Posterior vena cava (tissue), 2 donors: ENCODE results near the gene RNASEH2C. TPM values are rescaled to one million over a fixed set of nuclear protein-coding genes. Genes with fewer than 3 reads are reported as not detected.
"Not testable (repeated sequence)": the region's sequence is repeated elsewhere in the genome, so short reads cannot be mapped to it uniquely, and the experiment has no call there.

Experiments
- DNase-seq: peaks from one replicate; pipeline ENCODE4 v3.0.0-alpha.2; 2020; ENCODE audit warnings: low spot score
- intact Hi-C, 2 donors: fragments of 100-400 bp; cut with DNase I; formaldehyde crosslinking; loops; one replicate each; pipeline versions ENCODE4 v1.14.1 to v1.14.2; 2022 to 2023
- long read RNA-seq, 2 donors: library from polyadenylated mRNA; unstranded; transcript quantifications; one replicate each; pipeline ENCODE4 v2.0.0, GENCODE V29; 2020 to 2021
- total RNA-seq, 2 donors: library from RNA; stranded (reverse); fragmentation: NEBNext Ultra II Directional; extraction: Animal tissue kit (Norgen Biotek cat#: 25700); gene quantifications; one replicate each; pipeline ENCODE4 v1.2.1, GENCODE V29; 2021
- donor health status: DM: yes; HTN: yes; CAD: no.
- donor health status: DM: yes; HTN: yes; CAD: no.

RNASEH2C gene
- 10 to 100 TPM; 43.7 to 45.0 TPM for total RNA-seq
- long read RNA-seq, donor 1, transcript RNASEH2C-203 (3 exons, 2,798 nt), result minor isoform, 10 of 23 reads
- long read RNA-seq, donor 1, transcript RNASEH2C-201 (4 exons, 2,794 nt), result major isoform, 12 of 23 reads
- long read RNA-seq, donor 1, partial matches to known transcripts, result 0 of 23 reads
- long read RNA-seq, donor 1, other reads (novel, unspliced or antisense), result 1 of 23 reads
- long read RNA-seq, donor 2, transcript RNASEH2C-203 (3 exons, 2,798 nt), result minor isoform, 9 of 31 reads
- long read RNA-seq, donor 2, transcript RNASEH2C-201 (4 exons, 2,794 nt), result major isoform, 10 of 31 reads
- long read RNA-seq, donor 2, partial matches to known transcripts, result 1 of 31 reads
- long read RNA-seq, donor 2, other reads (novel, unspliced or antisense), result 6 of 31 reads

DNA sequence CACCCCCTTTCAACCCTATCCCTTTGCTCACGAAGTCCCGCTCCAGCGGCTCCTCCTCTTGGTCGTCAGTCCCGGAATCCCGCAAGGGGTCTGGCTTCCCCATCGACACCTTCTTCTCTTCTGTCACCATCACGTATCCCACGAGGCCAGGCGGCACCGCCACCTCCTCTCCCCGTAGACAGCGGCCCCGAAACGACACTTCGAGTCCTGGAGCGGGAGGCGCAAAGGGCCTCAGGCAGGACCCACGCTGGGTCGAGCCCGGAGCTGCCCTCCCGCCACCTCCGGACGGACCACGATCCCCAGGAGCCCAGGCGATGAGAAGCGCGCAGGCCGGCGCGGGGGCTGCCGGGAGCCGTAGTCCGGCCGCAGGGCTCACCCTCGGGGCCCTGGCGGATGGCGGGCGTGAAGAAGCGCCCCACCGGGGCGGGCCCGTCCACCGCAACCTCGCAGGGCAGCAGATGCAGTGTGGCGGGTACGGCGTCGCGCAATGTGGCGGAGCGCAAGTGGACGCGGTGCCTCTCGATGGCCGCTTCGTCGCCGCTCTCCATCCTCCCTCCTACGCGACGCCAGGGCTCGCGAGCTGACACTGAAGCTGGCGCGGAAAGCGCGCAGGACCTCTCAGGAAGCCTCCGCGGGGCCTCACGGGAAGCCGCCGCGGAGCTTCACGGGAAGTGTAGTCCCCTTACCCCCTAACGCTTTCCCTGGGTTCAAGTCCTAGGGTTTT is at the start of gene RNASEH2C:
Gene RNASEH2C, minus strand, starts transcription at position 588 of the 724 bp plus-strand sequence. Its CDS starts 40 bp downstream, at position 548.
- intact Hi-C loops, result no loop called here
- DNase-seq, result peak; percentile 95

DNA sequence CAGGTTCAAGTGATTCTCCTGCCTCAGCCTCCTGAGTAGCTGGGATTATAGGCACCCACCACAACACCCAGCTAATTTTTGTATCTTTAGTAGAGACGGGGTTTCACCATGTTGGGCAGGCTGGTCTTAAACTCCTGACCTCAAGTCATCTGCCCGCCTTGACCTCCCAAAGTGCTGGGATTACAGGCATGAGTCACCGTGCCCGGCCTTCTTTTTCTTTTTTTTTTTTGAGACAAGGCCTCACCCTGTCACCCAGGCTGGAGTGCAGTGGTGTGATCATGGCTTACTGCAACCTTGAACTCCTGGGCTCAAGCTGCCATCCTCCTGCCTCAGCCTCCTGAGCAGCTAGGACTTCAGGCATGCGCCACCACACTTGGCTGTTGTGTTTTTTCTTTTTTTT is 47.2 kb upstream of the RNASEH2C start:
- DNase-seq, intact Hi-C loops: not testable (repeated sequence)

DNA sequence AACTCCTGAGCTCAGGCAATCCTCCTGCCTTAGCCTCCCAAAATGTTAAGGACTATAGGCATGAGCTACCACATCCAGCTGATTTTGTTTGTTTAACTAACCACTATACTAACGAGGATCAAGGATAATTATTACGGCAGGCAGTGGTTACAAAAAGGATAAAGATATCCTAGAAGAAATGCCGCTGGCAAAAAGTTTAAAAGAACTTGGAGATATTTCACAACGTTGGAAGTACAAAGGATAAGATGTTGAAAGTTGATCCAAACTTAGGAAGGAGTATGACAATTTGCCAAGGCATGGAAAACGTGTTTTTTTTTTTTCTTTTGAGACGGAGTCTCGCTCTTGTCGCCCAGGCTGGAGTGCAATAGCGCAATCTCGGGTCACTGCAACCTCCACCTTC is 46.8 kb upstream of the RNASEH2C start:
- DNase-seq, result no peak

DNA sequence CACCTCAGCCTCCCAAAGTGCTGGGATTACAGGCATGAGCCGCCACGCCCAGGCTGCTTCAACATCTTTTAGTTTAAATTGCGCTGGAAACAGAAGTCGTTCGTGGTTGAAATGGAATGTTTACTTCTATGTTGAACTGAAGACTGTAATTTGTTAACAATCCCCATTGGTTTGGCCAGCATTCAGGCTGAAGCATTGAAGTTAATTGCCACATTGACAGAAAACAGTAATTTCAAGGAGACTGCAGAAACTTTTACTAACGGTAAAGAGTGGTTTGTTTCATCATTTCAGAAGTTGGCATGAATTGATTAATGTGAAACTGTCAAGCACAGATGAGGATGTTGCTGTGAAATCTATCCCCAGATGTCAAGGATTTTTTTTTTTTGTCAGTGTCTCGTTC is 45.9 kb upstream of the RNASEH2C start:
- intact Hi-C loops, result no loop called here
- no peak for DNase-seq

More for the DNA sequence above, 46.8 kb upstream of the RNASEH2C start:
- intact Hi-C loops, result no loop called here

DNA sequence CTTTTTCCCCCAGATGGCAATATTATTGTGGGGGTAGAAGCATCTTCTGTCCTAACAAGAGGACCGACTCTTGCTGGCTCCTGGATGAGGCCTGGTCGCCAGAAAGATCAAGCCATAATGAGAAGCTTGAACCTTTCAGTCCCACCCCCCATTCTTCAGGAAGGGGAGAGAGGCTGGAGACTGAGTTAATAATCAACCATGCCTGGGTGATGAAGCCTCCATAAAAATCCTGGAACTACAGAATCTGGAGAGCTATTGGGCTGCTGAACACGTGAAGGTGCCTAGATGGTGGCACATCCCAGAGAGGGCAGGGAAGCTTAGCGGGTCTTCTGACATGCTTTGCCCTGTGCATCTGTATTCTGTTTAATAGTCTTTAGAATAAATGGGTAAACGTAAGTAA is 43.8 kb upstream of the RNASEH2C start:
- no peak for DNase-seq
- intact Hi-C loops, result no loop called here

DNA sequence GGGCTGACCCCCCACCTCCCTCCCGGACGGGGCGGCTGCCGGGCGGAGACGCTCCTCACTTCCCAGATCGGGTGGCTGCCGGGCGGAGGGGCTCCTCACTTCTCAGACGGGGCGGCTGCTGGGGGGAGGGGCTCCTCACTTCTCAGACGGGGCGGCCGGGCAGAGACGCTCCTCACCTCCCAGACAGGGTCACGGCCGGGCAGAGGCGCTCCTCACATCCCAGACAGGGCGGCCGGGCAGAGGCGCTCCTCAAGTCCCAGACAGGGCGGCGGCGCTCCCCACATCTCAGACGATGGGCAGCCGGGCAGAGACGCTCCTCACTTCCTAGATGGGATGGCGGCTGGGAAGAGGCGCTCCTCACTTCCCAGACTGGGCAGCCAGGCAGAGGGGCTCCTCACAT is 42.2 kb upstream of the RNASEH2C start:
- DNase-seq, intact Hi-C loops: not testable (repeated sequence)

DNA sequence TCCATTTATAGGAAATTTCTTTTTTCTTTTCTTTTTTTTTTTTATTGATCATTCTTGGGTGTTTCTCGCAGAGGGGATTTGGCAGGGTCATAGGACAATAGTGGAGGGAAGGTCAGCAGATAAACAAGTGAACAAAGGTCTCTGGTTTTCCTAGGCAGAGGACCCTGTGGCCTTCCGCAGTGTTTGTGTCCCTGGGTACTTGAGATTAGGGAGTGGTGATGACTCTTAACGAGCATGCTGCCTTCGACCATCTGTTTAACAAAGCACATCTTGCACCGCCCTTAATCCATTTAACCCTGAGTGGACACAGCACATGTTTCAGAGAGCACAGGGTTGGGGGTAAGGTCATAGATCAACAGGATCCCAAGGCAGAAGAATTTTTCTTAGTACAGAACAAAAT is 41.6 kb upstream of the RNASEH2C start:
- intact Hi-C loops, DNase-seq: not testable (repeated sequence)

DNA sequence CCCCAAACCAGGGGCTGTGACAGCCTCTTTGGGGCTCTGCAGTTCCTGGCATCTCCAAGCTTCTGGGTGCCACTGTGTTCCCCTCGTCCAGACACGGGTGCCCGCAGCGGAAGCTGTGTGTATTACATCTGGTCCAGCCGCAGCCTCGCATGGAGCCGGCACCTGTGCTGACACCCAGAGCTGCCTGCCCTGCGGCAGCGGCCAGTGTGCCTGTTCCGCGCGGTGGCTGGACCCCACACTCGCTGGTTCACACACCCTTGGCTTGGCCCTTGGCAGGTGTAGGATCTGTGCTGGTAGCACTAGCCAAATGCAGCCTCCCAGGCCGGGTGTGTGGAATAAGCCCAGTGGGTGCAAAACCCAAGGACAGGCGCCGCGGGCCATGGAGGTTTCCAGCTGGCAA is 24.5 kb upstream of the RNASEH2C start:
- intact Hi-C loops, result no loop called here
- DNase-seq, result no peak

DNA sequence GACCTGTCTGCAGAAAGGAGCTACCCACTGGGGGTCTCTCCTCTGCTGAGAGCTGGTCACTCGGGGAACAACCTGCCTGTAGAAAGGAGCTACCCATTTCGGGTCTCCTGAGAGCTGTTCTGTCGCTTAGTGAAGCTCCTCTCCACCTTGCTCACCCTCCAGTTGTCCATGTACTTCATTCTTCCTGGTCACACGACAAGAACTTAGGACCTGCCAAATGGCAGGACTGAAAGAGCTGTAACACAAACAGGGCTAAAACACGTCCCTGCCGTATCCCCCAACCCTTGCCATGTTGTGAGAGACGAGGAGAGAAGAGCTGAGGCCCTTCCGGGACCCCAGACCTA is 24.1 kb upstream of the RNASEH2C start:
- no peak for DNase-seq
- intact Hi-C loops, result no loop called here

DNA sequence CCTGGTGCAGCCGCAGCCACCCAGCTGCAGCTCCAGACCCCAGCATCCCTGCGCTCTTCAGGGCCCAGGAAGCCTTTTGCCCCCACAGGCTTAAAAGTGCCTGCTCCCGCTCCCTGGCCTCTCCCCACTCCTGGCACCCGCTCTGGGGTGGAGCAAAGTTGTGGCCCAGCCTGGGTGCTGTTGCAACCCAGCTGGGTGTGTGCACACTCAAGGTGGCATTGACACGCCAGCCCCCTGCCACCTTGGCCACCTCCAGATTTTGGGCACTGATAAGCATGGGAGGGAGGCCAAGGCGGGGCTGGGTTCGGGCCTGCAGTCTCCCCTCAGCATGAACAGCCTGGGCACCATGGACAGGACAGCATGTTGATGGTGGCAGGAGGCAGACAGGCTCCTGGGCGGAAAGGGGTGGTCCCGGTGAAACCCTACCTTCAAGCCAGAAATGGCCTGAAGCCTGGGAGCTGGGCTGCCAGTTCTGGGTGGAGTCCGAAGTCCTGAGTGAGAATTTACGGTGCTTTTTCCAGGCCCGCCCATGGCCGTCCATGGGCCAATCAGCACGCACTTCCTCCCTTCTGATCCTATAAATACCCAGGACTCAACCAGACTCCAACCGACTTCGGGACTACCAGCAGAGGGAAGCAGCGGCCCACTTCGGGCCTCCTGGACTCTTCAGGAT is 23.6 kb upstream of the RNASEH2C start:
- no peak for DNase-seq
- intact Hi-C loops, result no loop called here

DNA sequence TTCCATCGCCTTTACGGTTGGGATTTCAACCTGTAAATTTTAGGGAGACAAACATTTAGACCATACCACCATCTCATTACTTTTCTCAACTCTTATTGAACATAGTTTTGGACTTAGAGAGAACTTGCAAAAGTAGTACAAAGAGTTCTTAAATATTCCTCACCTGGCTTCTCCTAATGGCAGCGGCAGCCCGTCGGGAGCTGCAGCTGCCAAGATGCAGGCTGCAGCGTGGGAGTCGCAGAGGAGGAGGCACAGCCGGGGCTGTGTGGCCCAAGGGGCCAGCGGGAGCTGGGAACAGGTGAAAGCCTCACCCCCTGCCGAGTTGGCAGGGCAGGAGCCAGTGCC is 23.1 kb upstream of the RNASEH2C start:
- DNase-seq, result no peak
- intact Hi-C loops, result no loop called here

DNA sequence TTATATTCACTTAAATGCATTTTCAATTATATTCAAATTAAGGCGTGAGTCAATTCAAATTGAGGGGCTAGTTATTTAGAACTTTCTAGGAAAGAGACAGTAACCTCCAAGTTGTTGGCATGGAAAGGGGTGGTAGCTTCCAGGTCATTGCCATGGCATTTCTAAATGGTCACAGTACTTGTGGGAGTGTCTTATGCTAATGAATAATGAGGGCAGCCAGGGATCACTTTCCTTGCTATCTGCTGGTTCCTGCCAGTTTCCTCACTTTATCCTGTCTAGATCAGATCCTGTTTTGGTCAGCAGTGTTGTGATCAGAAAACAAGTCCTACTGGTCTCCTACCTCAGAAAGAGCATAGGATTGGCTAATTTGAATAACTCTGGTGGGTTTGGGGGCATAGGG is 21.8 kb upstream of the RNASEH2C start:
- intact Hi-C loops, result no loop called here
- no peak for DNase-seq

DNA sequence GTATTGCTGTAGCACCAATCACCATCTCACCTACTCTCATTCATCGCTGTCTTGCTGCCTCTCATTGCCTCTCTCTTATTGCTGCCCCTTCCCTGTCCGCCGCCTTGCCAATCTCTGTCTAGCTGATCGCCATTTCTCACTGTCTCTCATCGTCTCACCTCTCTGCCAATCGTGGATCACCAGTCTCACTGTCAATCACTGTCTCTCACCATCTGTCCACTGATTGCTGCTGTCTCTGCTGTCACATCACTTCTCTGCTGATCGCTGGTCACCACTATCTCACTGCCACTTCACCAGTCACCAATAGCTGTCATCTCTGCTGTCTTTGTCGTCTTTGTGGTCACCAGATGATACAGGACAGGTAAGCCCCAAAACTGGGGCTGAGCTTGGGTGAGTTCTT is 20.6 kb upstream of the RNASEH2C start:
- no peak for DNase-seq

DNA sequence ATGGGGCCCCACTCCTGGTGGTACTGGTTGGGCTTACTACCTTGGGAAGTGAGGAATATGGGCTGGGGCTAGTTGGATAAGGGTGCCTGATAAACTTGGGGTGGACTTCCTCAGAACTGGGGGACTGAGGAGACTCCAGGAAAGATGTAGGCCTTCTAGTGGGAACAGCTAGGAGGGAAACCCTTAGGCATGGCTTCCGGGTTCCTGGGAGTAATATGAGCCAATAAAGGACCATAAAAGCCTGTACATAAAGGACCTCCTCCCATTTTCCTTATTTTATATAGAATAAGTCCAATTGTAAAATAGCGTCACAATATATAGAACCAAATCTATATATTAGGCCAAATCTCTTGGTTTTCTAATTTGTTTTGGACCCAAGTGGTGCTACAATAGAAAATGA is 18.4 kb upstream of the RNASEH2C start:
- intact Hi-C loops, result no loop called here
- no peak for DNase-seq

More for the DNA sequence above, 20.6 kb upstream of the RNASEH2C start:
- intact Hi-C loops, result no loop called here

DNA sequence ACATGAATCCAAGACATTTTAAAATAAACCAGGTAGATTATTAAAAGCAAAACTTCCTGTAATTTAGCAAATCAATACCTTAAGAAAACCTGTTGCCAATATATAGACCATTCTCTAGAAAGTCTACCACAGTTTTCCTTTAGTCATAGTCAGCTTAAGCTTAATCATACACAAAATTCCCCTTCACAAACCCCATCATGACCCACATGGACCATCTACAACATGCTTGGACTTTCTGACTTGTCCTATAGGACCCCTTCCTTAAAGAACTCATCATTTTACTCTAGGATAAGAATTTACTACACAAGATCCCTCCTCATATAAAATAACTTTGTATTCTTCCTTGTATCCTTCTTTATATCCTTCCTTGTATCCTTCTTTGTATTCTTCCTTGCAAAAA is 16.2 kb upstream of the RNASEH2C start:
- no peak for DNase-seq
- intact Hi-C loops, result no loop called here

DNA sequence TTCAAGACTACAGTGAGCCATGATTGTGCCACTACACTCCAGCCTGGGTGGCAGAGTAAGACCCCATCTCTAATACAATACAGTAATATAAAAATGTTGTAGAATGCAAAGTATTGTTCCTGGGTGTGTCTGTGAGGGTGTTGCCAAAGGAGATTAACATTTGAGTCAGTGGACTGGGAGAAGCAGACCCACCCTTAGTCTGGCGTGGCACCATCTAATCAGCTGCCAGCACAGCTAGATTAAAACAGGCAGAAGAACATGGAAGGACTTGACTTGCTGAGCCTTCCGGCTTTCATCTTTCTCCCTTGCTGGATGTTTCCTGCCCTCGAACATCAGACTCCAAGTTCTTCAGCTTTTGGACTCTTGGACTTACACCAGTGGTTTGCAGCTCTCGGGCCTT is 14.5 kb upstream of the RNASEH2C start:
- DNase-seq, intact Hi-C loops: not testable (repeated sequence)

DNA sequence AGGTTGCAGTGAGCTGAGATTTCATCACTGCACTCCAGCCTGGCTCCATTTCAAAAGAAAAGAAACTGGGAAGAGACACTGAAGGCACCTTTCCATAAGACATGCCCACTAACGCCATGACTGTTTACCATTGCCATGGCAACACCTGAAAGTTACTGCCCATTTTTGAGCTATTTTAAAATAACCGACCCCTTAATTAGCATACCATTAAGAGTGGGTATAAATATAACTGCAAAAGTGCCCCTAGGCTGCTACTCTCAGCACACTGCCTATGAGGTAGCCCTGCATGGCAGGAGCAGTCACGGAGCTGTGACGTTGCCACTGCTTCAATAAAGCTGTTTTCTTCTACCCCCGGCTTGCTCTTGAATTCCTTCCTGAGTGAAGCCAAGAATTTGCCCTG is 9.9 kb upstream of the RNASEH2C start:
- DNase-seq, result no peak
- intact Hi-C loops, result no loop called here

DNA sequence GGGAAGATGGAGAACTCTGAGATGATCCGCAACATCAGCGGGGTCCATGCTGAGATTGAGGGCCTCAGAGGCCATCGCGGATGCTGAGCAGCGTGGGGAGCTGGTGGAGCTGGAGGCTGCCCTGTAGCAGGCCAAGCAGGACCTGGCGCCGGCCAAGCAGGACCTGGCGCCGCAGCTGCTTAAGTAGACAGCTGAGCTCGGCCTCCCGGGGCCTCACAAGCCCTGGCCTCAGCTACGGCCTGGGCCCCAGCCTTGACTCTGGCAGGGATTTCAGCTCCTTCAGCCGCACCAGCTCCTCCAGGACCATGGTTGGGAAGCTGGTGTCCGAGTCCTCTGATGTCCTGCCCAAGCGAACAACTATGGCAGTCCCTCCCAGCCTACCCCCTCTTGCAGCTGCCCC is 7.3 kb upstream of the RNASEH2C start:
- intact Hi-C loops, result no loop called here
- no peak for DNase-seq

DNA sequence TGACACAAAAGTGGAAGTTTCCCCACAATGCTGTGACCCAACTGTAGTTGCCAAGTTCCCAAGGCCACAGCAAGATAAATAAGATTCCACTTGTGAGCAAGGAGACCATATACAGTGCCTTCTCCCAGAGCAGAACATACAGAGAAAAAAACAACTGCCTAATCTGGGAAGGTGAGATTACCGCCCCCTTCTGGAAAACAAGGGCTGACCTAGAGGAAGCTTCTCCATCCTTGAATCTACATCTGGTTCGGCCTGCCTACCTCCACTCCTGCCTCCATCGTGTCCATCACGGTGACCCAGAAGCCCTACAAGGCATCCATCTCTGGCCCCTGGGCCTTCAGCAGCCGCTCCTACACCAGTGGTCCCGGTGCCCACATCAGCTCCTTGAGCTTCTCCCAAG is 6.1 kb upstream of the RNASEH2C start:
- intact Hi-C loops, result no loop called here
- DNase-seq, result no peak

DNA sequence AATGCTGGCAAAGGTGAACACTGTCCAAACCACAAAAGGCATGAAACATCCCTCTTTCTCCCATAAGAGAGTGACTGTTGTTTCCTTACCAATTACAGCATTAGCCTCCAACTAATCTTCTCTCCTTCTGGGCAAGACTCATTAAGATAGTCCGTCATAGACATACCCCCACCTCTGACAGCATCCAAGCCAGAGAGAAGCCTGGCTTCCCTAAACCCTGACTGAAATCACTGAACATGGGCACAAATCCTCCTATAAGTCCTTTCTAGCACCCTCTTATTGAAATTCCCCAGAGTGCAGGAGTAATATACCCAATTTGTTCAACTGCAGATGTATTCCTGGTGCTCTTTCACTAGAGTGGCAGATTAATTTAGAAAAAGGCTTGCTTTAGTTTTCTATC is 1.7 kb upstream of the RNASEH2C start:
- intact Hi-C loops, result no loop called here

DNA sequence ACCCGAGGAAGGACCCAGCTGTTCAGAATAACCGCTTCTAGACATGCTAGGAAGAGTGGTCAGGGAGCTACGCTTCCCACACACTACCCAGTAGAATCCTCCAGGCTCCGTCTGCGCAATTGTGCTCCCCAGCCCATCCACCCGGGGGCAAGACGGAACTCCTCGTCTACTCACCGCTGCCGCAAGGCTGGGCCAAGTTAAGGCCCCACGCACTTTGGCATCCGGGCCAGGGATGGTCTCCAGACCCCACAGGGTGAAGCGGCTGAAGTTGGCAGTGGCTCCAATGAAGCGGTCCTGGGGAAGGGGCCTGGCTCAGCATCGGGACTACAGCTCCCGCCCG is 757 bp downstream of the RNASEH2C start:
- intact Hi-C loops, result no loop called here
- no peak for DNase-seq

More for the DNA sequence above, 1.7 kb upstream of the RNASEH2C start:
- DNase-seq, result no peak
